Activated CD8-positive, alpha-beta T cell treated with anti-CD3 and anti-CD28 coated beads, Interleukin-2, amount 10 ng/mL, durations not matched to agents 7 days and 5 days (primary cell): ENCODE measurements around the gene MED16. TPM values are rescaled to one million over a fixed set of nuclear protein-coding genes. Genes with fewer than 3 reads are reported as not detected.

Experiments
- ATAC-seq: fragments of 150-1000 bp; cut with Tn5 transposase; one replicate; pipeline ENCODE4 v1.10.0; 2021; ENCODE audit warnings: moderate library complexity
- CTCF ChIA-PET: fragments of 350-600 bp; sonication (Branson Sonifier 250); formaldehyde crosslinking; loops from one replicate; lab custom pipeline; 2021; ENCODE audit warnings: antibody characterized with exemption; lab: Charles Lee
- POLR2A ChIA-PET: fragments of 350-600 bp; sonication (Branson Sonifier 250); formaldehyde crosslinking; loops from one replicate; lab custom pipeline; 2021; ENCODE audit warnings: antibody characterized with exemption; lab: Charles Lee
- DNase-seq: peaks from one replicate; pipeline ENCODE4 v3.0.0-alpha.2; 2020
- H3K27ac Mint-ChIP-seq: one replicate; pipeline ENCODE4 v1.8.0; 2021; ENCODE audit warnings: mild to moderate bottlenecking, mixed read lengths
- H3K27me3 Mint-ChIP-seq: one replicate; pipeline ENCODE4 v1.8.0; 2021; ENCODE audit warnings: low read depth, mixed read lengths
- H3K36me3 Mint-ChIP-seq: one replicate; pipeline ENCODE4 v1.8.0; 2021; ENCODE audit warnings: low read depth, mixed read lengths
- H3K4me1 Mint-ChIP-seq: one replicate; pipeline ENCODE4 v1.8.0; 2021; ENCODE audit warnings: low read depth, mixed read lengths
- H3K4me3 Mint-ChIP-seq: one replicate; pipeline ENCODE4 v1.8.0; 2021; ENCODE audit warnings: mild to moderate bottlenecking, mixed read lengths
- H3K9me3 Mint-ChIP-seq: one replicate; pipeline ENCODE4 v1.8.0; 2022; ENCODE audit warnings: mixed read lengths; ENCODE audit not compliant: insufficient read depth
- total RNA-seq, 2 experiments: library from RNA; stranded (reverse); gene quantifications; one replicate each; pipeline ENCODE4 v1.2.3, GENCODE V29; 2021

Gene MED16, protein sequence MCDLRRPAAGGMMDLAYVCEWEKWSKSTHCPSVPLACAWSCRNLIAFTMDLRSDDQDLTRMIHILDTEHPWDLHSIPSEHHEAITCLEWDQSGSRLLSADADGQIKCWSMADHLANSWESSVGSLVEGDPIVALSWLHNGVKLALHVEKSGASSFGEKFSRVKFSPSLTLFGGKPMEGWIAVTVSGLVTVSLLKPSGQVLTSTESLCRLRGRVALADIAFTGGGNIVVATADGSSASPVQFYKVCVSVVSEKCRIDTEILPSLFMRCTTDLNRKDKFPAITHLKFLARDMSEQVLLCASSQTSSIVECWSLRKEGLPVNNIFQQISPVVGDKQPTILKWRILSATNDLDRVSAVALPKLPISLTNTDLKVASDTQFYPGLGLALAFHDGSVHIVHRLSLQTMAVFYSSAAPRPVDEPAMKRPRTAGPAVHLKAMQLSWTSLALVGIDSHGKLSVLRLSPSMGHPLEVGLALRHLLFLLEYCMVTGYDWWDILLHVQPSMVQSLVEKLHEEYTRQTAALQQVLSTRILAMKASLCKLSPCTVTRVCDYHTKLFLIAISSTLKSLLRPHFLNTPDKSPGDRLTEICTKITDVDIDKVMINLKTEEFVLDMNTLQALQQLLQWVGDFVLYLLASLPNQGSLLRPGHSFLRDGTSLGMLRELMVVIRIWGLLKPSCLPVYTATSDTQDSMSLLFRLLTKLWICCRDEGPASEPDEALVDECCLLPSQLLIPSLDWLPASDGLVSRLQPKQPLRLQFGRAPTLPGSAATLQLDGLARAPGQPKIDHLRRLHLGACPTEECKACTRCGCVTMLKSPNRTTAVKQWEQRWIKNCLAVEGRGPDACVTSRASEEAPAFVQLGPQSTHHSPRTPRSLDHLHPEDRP
- total RNA-seq: 10 to 100 TPM; 55.9 to 60.4 TPM

DNA sequence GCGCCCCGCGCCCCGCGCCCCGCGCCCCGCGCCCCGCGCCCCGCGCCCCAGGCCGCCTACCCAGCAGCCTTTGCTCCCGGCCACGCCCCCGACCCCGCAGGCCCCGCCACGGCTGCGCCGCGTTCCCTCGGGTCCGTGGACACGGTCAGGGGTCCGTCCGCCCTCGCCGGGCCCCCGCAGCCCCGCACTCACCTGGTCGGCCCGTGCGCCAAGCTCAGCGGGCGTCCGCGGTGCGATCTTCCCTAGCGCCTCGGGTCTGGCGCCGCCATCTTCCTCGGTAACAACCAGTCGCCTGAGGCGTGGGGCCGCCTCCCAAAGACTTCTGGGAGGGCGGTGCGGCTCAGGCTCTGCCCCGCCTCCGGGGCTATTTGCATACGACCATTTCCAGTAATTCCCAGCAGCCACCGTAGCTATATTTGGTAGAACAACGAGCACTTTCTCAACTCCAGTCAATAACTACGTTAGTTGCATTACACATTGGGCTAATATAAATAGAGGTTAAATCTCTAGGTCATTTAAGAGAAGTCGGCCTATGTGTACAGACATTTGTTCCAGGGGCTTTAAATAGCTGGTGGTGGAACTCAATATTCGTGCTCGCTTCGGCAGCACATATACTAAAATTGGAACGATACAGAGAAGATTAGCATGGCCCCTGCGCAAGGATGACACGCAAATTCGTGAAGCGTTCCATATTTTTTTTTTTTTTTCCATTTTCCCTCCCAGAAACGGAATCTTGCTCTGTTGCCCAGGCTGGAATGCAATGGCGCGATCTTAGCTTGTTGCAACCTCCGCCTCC lies at the start of gene MED16, which contains the start of gene RNU6-9:
MED16 (minus strand) TSS at position 294 of the 796 bp plus-strand sequence. CDS start 2,056 bp downstream, outside the sequence.
RNU6-9 (plus strand) TSS at position 591 of the 796 bp plus-strand sequence.
- peaks cover 26% of the 10 kb centered on the region for H3K36me3 Mint-ChIP-seq
- peak; percentile 94 for ATAC-seq
- no peaks in the 10 kb centered on the region for H3K27me3 Mint-ChIP-seq
- DNase-seq: peak; percentile 93
- peak within 1 kb of the TSS; percentile 99 for H3K27ac Mint-ChIP-seq
- H3K9me3 Mint-ChIP-seq: no peaks in the 10 kb centered on the region
- H3K4me3 Mint-ChIP-seq: peak within 1 kb of the TSS; percentile 86
- POLR2A ChIA-PET: interaction anchor here (0.7 to 2.3 kb wide), 10 partner anchors 9 to 128 kb away, joined by 3 to 36 read pairs (median 4); partner anchors contain the start of genes RNU6-2 and WDR18
- CTCF ChIA-PET: interaction anchor here (0.6 to 2.0 kb wide), 6 partner anchors 11 to 423 kb away, joined by 3 to 14 read pairs (median 4); partner anchors contain the start of gene WDR18
- peaks cover 28% of the 10 kb centered on the region for H3K4me1 Mint-ChIP-seq

DNA sequence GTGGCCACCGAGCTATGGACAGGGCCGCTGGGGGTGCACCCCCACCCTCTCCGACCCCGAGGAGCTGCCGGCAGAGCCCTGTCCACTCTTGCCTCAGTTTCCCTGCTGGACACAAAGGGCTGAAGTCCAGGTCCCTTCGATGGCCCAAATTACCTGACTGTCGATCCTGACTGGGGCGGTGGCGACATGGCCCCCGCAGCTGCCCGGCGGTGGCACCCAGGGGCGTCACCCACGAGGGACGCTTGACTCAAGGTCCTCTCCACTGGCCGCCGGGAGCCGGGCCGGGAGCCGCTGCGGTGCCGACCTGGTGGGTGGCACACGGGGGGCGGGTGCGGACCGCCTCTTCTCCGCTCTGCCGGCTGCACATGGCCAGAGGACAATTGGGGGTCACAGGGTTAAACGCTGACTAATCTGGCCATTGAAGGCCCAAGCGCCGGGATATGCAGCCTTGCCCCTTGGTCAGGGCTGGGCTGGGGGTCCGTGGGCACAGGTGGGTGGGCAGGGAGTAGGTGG lies 49.2 kb upstream of the MED16 start:
- no peak for ATAC-seq
- Mint-ChIP-seq H3K27me3 (peaks cover 13% of the 10 kb centered on the region), H3K4me1 (peaks cover 32% of the 10 kb centered on the region), H3K9me3 (no peaks in the 10 kb centered on the region), H3K36me3 (peaks cover 24% of the 10 kb centered on the region), H3K27ac (no peak overlapping the region), H3K4me3 (no peak overlapping the region)
- POLR2A ChIA-PET: interaction anchor here (0.6 kb wide), 1 partner anchor 86 kb away, joined by 3 read pairs; no protein-coding TSS in a partner anchor
- no peak for DNase-seq
- CTCF ChIA-PET: interaction anchor here (1.7 kb wide), 1 partner anchor 19 kb away, joined by 4 read pairs; no protein-coding TSS in a partner anchor

DNA sequence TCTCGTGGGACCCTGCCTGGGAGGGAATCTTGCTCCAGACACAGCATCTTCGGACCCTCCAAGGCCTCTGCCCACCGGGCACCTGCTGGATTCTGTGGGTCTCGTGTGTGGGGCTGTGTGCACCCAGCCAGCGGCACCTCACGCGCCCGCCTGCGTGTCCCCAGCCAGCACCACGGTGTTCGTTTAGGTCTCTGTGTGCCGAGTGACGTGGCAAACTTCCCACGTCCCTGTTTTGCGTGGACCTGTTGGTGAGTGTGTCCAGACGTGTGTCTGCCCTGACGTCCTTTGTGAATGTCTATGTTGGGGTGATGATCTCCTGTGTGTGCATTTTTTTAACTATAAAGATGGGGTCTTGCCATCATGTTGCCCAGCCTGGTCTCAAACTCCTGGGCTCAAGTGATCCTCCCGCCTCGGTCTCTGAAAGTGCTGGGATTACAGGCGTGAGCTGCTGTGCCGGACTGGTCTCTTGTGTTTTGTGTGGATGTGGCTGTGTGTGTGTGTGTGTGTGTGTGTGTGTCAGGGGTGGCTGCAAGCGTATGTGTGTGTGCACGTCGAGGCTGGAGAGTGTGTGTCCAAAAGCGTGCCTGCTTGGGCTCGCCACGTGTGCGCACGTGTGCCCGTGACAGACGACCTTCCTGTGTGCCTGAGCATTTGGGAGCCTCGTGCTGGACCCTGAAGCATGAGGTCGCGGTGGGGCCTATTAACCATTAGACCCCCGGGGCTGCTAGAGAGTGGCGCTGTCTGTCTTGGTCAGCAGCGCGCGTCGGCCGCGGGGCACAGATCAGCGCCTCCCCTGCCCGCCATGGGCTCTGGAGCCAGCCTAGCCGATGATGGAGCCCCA lies 48.5 kb upstream of the MED16 start:
- H3K4me3 Mint-ChIP-seq: peak overlapping the region; percentile 57
- peak overlapping the region; percentile 39 for H3K27ac Mint-ChIP-seq
- POLR2A ChIA-PET: interaction anchor here (0.6 kb wide), 1 partner anchor 87 kb away, joined by 3 read pairs; no protein-coding TSS in a partner anchor
- H3K9me3 Mint-ChIP-seq: no peaks in the 10 kb centered on the region
- peaks cover 26% of the 10 kb centered on the region for H3K36me3 Mint-ChIP-seq
- DNase-seq (no peak), ATAC-seq (no peak)
- H3K27me3 Mint-ChIP-seq: peaks cover 13% of the 10 kb centered on the region
- peaks cover 38% of the 10 kb centered on the region for H3K4me1 Mint-ChIP-seq
- CTCF ChIA-PET: no interaction called here

DNA sequence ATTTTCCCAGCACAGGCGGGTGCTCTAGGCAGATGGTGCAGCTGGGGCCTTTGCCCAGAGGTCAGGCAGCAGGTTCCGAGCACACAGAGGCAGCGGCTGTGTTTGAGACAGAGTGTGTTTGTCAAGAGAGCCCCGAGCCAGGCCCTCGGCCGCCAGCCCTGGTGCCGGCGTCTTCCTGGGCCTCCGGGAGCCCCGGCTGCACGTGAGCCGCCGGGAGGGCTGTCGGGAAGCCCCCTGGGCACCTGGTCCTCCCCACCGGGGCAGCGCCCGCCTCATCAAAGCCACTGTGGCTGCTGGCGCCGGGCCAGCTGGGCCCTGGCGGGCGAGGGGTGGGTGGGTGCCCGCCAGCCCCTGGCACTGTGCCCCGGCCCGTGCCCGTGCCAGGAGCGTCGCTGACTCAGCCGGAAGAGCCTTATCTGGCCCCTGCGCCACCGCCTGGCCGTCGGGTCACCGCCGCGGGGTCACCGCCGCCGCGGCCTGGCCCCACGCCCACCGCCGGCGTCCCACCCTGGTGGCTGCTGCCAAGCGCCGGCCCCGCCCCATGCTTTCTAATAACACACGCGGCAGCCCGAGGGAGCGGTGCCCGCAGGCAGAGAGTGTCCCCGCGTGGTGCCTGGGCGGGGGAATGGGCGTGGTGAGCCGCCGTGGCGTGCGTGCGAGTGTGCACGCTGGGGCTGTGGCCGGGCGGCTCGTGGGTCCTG lies 47.8 kb upstream of the MED16 start:
- ChIA-PET CTCF (interaction anchor here (1.3 kb wide), 1 partner anchor 43 kb away, joined by 3 read pairs; the partner anchor contains the start of gene WDR18), POLR2A (no interaction called here)
- Mint-ChIP-seq H3K27me3 (peaks cover 13% of the 10 kb centered on the region), H3K36me3 (peaks cover 29% of the 10 kb centered on the region), H3K4me1 (peaks cover 39% of the 10 kb centered on the region), H3K4me3 (peak overlapping the region; percentile 57), H3K27ac (no peak overlapping the region), H3K9me3 (no peaks in the 10 kb centered on the region)
- peak; percentile 63 for DNase-seq
- peak; percentile 67 for ATAC-seq

DNA sequence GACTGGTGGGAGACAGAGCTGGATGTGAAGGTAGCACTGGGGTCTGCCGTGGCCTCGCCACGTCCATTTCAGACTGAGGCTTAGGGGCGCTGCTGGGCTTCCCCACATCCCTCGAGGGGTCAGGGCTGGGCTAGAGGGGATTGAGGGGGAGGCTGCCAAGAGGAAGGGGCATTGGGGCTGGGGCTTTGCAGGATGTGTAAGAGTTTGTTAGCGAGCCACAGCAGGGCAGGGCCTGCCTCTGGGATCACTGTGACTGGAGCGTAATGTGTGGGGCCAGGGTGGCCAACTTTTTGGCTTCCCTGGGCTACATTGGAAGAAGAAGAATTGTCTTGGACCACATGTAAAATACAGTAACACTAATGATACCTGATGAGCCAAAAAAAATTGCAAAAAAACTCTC lies 46.9 kb upstream of the MED16 start:
- Mint-ChIP-seq H3K4me3 (peak overlapping the region; percentile 48), H3K4me1 (peaks cover 39% of the 10 kb centered on the region), H3K9me3 (no peaks in the 10 kb centered on the region), H3K27ac (no peak overlapping the region), H3K27me3 (peaks cover 13% of the 10 kb centered on the region), H3K36me3 (peaks cover 33% of the 10 kb centered on the region)
- no peak for DNase-seq
- no peak for ATAC-seq
- CTCF ChIA-PET: interaction anchor here (1.3 kb wide), 1 partner anchor 44 kb away, joined by 3 read pairs; the partner anchor contains the start of gene WDR18
- POLR2A ChIA-PET: no interaction called here

DNA sequence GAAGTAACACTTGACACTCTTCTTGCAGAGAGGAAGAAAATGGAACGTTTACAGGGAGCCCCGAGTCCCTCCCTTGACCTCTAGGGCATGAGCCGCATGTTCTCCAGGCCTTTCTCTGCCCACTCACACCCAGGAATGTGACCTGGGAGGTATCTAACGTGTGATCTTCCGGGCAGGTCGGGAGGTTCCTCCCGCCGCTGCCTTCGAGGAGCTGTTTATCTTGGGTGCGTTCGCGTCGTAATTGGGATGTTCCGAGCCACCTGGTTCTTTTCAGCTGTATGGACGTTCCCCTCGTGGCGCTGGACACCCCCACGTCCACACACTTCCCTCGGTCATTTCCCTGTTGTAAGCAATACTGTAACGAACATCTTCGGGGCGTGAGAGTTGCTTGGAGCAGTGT lies 46.5 kb upstream of the MED16 start:
- H3K27ac Mint-ChIP-seq: no peak overlapping the region
- POLR2A ChIA-PET: interaction anchor here (0.7 kb wide), 1 partner anchor 58 kb away, joined by 6 read pairs; no protein-coding TSS in a partner anchor
- H3K4me1 Mint-ChIP-seq: peaks cover 41% of the 10 kb centered on the region
- peaks cover 33% of the 10 kb centered on the region for H3K36me3 Mint-ChIP-seq
- H3K9me3 Mint-ChIP-seq: no peaks in the 10 kb centered on the region
- no peak for ATAC-seq
- no peak overlapping the region for H3K4me3 Mint-ChIP-seq
- H3K27me3 Mint-ChIP-seq: peaks cover 13% of the 10 kb centered on the region
- CTCF ChIA-PET: interaction anchor here (1.3 kb wide), 1 partner anchor 45 kb away, joined by 3 read pairs; the partner anchor contains the start of gene WDR18
- DNase-seq: no peak

DNA sequence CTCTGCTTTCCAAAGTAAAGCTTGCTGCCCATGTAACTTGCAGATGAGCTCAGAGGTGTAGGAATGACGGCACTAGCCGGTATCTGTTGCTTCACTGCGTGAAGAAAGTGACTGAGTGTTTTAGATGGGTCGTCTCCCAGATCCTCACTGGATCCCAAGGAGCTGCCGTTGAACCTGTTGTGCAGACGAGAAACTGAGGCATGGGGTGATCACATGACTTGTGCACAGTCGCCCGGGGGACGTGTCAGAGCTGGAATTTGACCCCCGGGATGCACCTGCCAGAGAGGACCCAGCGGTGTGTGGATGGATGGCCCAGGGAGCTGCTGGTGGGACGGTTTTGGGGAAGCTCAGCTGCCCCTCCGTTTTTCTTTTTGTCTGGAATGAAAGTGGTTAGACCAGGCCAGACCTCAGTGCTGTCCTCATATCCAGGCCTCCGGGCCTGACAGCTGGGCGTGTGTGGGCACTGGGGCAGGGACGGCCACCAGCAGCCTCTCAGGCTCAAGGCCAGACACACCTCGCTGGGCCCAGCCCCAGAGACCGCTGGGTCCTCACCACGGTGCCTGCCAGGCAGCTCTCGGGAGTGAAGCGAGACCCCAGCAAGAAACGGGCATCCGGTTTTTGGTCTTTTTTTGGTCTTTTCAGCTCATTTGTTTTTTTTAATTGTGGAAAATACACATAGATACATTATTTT lies 45.4 kb upstream of the MED16 start:
- Mint-ChIP-seq H3K36me3 (peaks cover 33% of the 10 kb centered on the region), H3K4me1 (peaks cover 43% of the 10 kb centered on the region), H3K27ac (no peak overlapping the region), H3K9me3 (no peaks in the 10 kb centered on the region), H3K27me3 (peaks cover 13% of the 10 kb centered on the region), H3K4me3 (no peak overlapping the region)
- ATAC-seq: no peak
- ChIA-PET CTCF (interaction anchor here (0.9 to 1.2 kb wide), 3 partner anchors 32 to 75 kb away, joined by 4 read pairs; partner anchors contain the start of gene WDR18), POLR2A (interaction anchor here (0.7 kb wide), 1 partner anchor 59 kb away, joined by 6 read pairs; no protein-coding TSS in a partner anchor)
- DNase-seq: no peak

DNA sequence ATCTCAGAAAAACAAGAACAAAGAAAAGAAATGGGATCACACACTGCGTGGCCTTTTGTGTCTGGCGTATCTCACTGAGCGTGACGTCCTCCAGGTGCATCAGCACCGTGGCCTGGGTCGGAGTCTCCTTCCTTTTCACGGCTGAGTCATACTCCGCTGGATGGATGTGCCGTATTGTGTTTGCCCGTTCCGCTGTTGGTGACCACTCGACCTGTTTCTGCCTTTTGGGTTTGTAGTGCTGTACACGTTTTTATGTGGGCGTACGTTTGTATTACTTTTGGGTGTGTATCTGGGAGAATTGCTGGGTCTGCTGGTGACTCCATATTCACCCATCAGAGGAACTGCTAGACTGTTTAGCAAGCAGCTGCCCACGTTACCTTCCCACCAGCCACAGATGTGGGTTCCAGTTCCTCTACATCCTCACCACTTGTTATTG lies 44.3 kb upstream of the MED16 start:
- Mint-ChIP-seq H3K36me3 (peaks cover 30% of the 10 kb centered on the region), H3K4me3 (no peak overlapping the region), H3K9me3 (no peaks in the 10 kb centered on the region), H3K27me3 (peaks cover 13% of the 10 kb centered on the region), H3K27ac (peak overlapping the region; percentile 28), H3K4me1 (peaks cover 52% of the 10 kb centered on the region)
- peak; percentile 86 for DNase-seq
- ChIA-PET POLR2A (interaction anchor here (0.5 kb wide), 1 partner anchor 44 kb away, joined by 4 read pairs; the partner anchor contains the start of genes MED16 and RNU6-9), CTCF (no interaction called here)
- peak; percentile 57 for ATAC-seq

DNA sequence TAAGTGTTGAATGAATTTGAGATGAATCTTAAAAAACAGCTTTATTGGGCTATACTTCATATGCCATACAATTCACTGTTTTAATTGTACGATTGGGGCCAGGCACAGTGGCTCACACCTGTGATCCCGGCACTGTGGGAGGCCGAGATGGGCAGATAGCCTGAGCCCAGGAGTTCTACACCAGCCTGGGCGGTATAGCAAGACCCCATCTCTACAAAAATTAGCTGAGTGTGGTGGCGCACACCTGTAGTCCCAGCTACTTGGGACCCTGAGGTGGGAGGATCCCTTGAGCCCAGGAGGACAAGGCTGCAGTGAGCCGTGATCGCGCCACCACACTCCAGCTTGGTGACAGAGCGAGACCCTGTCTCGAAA lies 43.2 kb upstream of the MED16 start:
- H3K36me3 Mint-ChIP-seq: peaks cover 31% of the 10 kb centered on the region
- POLR2A ChIA-PET: no interaction called here
- H3K4me3 Mint-ChIP-seq: no peak overlapping the region
- H3K27ac Mint-ChIP-seq: no peak overlapping the region
- CTCF ChIA-PET: interaction anchor here (0.8 kb wide), 1 partner anchor 48 kb away, joined by 3 read pairs; the partner anchor contains the start of gene WDR18
- H3K9me3 Mint-ChIP-seq: no peaks in the 10 kb centered on the region
- no peak for ATAC-seq
- H3K27me3 Mint-ChIP-seq: peaks cover 7% of the 10 kb centered on the region
- no peak for DNase-seq
- peaks cover 51% of the 10 kb centered on the region for H3K4me1 Mint-ChIP-seq
